Neuronal stem cell (in vitro differentiated cells): ENCODE results near the gene CLK3.
A peak's percentile ranks its signal among the peaks of the same experiment; 100 is the strongest.

Source experiments
- DNase-seq: peaks from one replicate; pipeline ENCODE4 v3.0.0-alpha.2; 2013; ENCODE audit warnings: low spot score
- H2AFZ ChIP-seq: one replicate; pipeline ENCODE4 v1.6.1; 2013; ENCODE audit warnings: mild to moderate bottlenecking, low read length, inconsistent platforms
- H2AK5ac ChIP-seq: 2 replicates; pipeline ENCODE4 v1.6.1; 2013; ENCODE audit warnings: low read depth, mild to moderate bottlenecking, inconsistent platforms, low read length, moderate library complexity, mixed read lengths
- H2BK120ac ChIP-seq: 2 replicates; pipeline ENCODE4 v1.6.1; 2013; ENCODE audit warnings: low read depth, mild to moderate bottlenecking, inconsistent platforms, low read length, moderate library complexity, mixed read lengths
- H2BK12ac ChIP-seq: one replicate; pipeline ENCODE4 v1.6.1; 2013; ENCODE audit warnings: low read length, inconsistent platforms
- H2BK15ac ChIP-seq: 2 replicates; pipeline ENCODE4 v1.6.1; 2013; ENCODE audit warnings: mild to moderate bottlenecking, low read length, inconsistent platforms, mixed read lengths
- H2BK5ac ChIP-seq: one replicate; pipeline ENCODE4 v1.6.1; 2013; ENCODE audit warnings: inconsistent platforms, mild to moderate bottlenecking, low read length, moderate library complexity
- H3K14ac ChIP-seq: one replicate; pipeline ENCODE4 v1.6.1; 2013; ENCODE audit warnings: low read length, inconsistent platforms
- H3K18ac ChIP-seq: 2 replicates; pipeline ENCODE4 v1.6.1; 2013; ENCODE audit warnings: low read length, inconsistent platforms
- H3K23ac ChIP-seq: 2 replicates; pipeline ENCODE4 v1.6.1; 2013; ENCODE audit warnings: low read depth, mild to moderate bottlenecking, mixed read lengths, low read length, inconsistent platforms; ENCODE audit not compliant: poor library complexity
- H3K27ac ChIP-seq: replicated peaks from 3 replicates; pipeline ENCODE4 v1.5.1; 2013; ENCODE audit warnings: low read length, inconsistent platforms
- H3K27me3 ChIP-seq, 3 experiments: 2 replicates each; pipeline ENCODE4 v1.6.1; 2013; ENCODE audit warnings: low read length in 3 of 3, mild to moderate bottlenecking in 2 of 3, inconsistent platforms in 1 of 3, low read depth in 1 of 3, mixed read lengths in 1 of 3, moderate library complexity in 1 of 3; ENCODE audit not compliant: control insufficient read depth in 3 of 3, insufficient read depth in 3 of 3
- H3K36me3 ChIP-seq, 2 donors: replicated peaks in 1 of 2; 2 replicates each; pipeline ENCODE4 v1.6.1; 2013; ENCODE audit warnings: low read length in 2 of 2; ENCODE audit not compliant: control insufficient read depth in 2 of 2, insufficient read depth in 2 of 2
- H3K4ac ChIP-seq: 2 replicates; pipeline ENCODE4 v1.6.1; 2013; ENCODE audit warnings: inconsistent platforms, mild to moderate bottlenecking, low read length, moderate library complexity
- H3K4me1 ChIP-seq, 2 donors: 1 replicate in 1 of 2; 2 replicates in 1 of 2; pipeline ENCODE4 v1.6.1; 2013; ENCODE audit warnings: low read length in 2 of 2, low read depth in 1 of 2; ENCODE audit not compliant: control insufficient read depth in 2 of 2, insufficient read depth in 1 of 2
- H3K4me2 ChIP-seq: one replicate; pipeline ENCODE4 v1.6.1; 2013; ENCODE audit warnings: mild to moderate bottlenecking, low read length, inconsistent platforms; ENCODE audit not compliant: insufficient read depth, poor library complexity, severe bottlenecking
- H3K4me3 ChIP-seq, 2 donors: 2 replicates each; pipeline ENCODE4 v1.5.1; 2013; ENCODE audit warnings: low read length in 2 of 2, mild to moderate bottlenecking in 2 of 2, inconsistent platforms in 1 of 2, moderate library complexity in 1 of 2
- H3K79me1 ChIP-seq: one replicate; pipeline ENCODE4 v1.6.1; 2013; ENCODE audit warnings: low read depth, mild to moderate bottlenecking, inconsistent platforms, low read length, moderate library complexity
- H3K9ac ChIP-seq: one replicate; pipeline ENCODE4 v1.6.1; 2013; ENCODE audit warnings: mild to moderate bottlenecking, low read depth, low read length, inconsistent platforms; ENCODE audit not compliant: poor library complexity
- H3K9me3 ChIP-seq, 2 donors: replicated peaks in 1 of 2; 2 replicates each; pipeline versions ENCODE3 to v1.6.1; 2013; ENCODE audit warnings: low read length in 2 of 2, mild to moderate bottlenecking in 2 of 2, inconsistent platforms in 1 of 2, low read depth in 1 of 2, mixed read lengths in 1 of 2, moderate library complexity in 1 of 2; ENCODE audit not compliant: control insufficient read depth in 2 of 2, insufficient read depth in 1 of 2
- H4K8ac ChIP-seq: one replicate; pipeline ENCODE4 v1.6.1; 2013; ENCODE audit warnings: low read depth, mild to moderate bottlenecking, inconsistent platforms, low read length, moderate library complexity
- H4K91ac ChIP-seq: one replicate; pipeline ENCODE4 v1.6.1; 2013; ENCODE audit warnings: low read length, low read depth, mild to moderate bottlenecking, inconsistent platforms; ENCODE audit not compliant: poor library complexity
- WGBS, 2 donors: extraction: QIAGEN DNeasy Blood & Tissue Kit; methylation state at CpG; one replicate each; pipeline ENCODE4 v1.1.7; 2013; ENCODE audit warnings: missing lambda C conversion rate in 2 of 2, mixed read lengths in 1 of 2; ENCODE audit not compliant: insufficient read length in 2 of 2, insufficient replicate concordance in 1 of 2; ENCODE audit errors: extremely low coverage in 2 of 2; 5-methylcytosine and 5-hydroxymethylcytosine counted together

The CLK3 gene

DNA sequence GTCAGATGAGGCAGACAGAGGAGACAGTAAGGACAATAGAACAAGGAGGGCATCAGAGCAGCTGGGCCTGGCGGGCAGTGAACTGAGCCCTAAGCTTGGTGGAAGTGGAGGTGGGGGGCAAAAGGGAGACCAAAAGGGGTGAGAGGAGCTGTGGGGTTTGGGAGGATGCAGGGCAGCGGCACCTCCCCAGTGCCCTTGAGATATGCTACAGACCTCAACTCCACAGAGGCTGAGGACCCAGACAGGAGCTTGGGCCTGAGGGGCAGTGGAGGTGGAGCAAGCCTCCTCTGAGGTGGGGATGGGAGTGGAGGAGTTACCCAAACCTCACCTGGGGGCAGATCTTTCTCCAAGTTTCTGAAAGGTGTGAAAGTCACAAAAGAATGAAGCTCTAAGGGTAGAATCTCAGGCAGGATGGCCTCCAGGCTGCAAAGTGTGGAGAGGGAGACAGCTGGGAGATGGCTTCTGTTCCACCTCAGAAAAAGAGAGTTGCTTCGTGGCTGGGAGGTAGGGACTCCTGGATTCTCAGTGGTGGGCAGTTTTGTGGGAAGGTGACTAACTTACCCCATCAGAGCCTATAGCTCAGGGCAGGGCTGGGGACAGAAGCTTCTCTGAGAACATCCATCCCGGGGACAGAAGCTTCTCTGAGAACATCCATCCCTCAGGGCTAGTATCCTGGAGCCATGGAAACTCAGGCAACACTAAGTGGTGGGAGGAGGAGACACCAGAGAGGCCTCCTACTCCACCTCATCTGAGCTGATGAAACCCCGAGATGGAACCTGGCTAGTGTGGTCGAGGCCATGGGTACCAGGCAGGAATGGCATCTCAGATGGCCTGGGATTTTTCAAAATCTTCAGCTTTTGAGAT, 2.3 kb upstream of the CLK3 start:
- Histone ChIP-seq H2AFZ (no peak overlapping the region), H3K9me3 (no peaks in the 10 kb centered on the region), H3K4ac (no peak overlapping the region), H3K14ac (no peak overlapping the region), H2BK5ac (no peak overlapping the region), H3K4me2 (no peak overlapping the region), H3K23ac (peak overlapping the region; percentile 19), H3K4me3 (no peak overlapping the region), H4K91ac (no peak overlapping the region), H2AK5ac (peak overlapping the region; percentile 93), H4K8ac (no peak overlapping the region), H3K27me3 (peaks cover 0 to 3% (median 0%) of the 10 kb centered on the region in 3 experiments), H3K36me3 (peaks cover 0 to 6% of the 10 kb centered on the region in 2 donors), H2BK15ac (no peak overlapping the region), H3K27ac (no peak overlapping the region), H2BK12ac (no peak overlapping the region), H3K79me1 (peaks cover 10% of the 10 kb centered on the region), H3K9ac (no peak overlapping the region), H3K4me1 (peaks cover 9 to 11% of the 10 kb centered on the region in 2 donors), H2BK120ac (no peak overlapping the region), H3K18ac (peak overlapping the region; percentile 8)
- no peak for DNase-seq
- WGBS, 2 donors, result no CpG with 5 or more reads among the region's 6 CpGs

DNA sequence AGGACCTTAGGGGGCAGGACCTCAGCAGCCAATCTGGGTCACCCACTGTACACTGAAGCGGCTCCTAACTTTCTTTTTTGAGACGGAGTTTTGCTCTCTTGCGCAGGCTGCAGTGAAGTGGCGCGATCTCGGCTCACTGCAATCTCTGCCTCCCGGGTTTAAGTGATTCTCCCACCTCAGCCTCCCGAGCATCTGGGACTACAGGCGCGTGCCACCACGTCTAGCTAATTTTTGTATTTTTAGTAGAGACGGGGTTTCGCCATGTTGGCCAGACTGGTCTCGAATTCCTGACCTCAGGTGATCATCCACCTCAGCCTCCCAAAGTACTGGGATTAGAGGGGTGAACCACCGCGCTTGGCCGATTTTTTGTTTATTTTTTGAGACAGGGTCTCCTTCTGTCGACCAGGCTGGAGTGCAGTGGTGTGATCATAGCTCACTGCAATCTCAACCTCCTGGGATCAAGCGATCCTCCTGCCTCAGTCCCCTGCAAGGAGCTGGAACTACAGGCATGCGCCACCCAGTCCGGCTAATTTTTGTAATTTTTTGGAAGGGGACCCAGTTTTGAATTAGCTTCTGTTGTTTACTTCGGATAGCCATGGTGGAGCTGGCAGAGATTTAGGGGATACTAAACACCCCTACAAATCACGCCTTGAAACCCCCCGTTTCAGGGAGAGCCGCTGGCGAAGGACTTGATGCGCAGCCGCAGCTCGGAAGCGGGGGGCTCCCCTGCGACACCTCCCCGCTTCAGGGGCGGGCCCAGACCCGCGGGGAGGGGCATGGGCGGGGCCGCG, 1.5 kb upstream of the CLK3 start:
- no peak overlapping the region for H2BK15ac ChIP-seq
- no peak overlapping the region for H2BK5ac ChIP-seq
- no peak overlapping the region for H2AK5ac ChIP-seq
- no peak overlapping the region for H3K4ac ChIP-seq
- no peak overlapping the region for H3K9ac ChIP-seq
- H3K4me1 ChIP-seq, result peaks cover 9 to 11% of the 10 kb centered on the region in 2 donors
- H2AFZ ChIP-seq, result peak overlapping the region; percentile 98
- no CpG with 5 or more reads among the region's 38 CpGs for WGBS, 2 donors
- peaks cover 10% of the 10 kb centered on the region for H3K79me1 ChIP-seq
- no peak overlapping the region for H3K27ac ChIP-seq
- H3K14ac ChIP-seq, result no peak overlapping the region
- no peak overlapping the region for H2BK120ac ChIP-seq
- no peak overlapping the region for H2BK12ac ChIP-seq
- H3K4me2 ChIP-seq, result peak overlapping the region; percentile 93
- H3K23ac ChIP-seq, result no peak overlapping the region
- peak; percentile 80 for DNase-seq
- H3K9me3 ChIP-seq, result no peaks in the 10 kb centered on the region
- peaks cover 0 to 3% (median 0%) of the 10 kb centered on the region in 3 experiments for H3K27me3 ChIP-seq
- H3K4me3 ChIP-seq, result peak overlapping the region; percentile 23 to 81
- no peak overlapping the region for H4K8ac ChIP-seq
- H3K18ac ChIP-seq, result no peak overlapping the region
- no peak overlapping the region for H4K91ac ChIP-seq
- peaks cover 1 to 14% of the 10 kb centered on the region in 2 donors for H3K36me3 ChIP-seq

DNA sequence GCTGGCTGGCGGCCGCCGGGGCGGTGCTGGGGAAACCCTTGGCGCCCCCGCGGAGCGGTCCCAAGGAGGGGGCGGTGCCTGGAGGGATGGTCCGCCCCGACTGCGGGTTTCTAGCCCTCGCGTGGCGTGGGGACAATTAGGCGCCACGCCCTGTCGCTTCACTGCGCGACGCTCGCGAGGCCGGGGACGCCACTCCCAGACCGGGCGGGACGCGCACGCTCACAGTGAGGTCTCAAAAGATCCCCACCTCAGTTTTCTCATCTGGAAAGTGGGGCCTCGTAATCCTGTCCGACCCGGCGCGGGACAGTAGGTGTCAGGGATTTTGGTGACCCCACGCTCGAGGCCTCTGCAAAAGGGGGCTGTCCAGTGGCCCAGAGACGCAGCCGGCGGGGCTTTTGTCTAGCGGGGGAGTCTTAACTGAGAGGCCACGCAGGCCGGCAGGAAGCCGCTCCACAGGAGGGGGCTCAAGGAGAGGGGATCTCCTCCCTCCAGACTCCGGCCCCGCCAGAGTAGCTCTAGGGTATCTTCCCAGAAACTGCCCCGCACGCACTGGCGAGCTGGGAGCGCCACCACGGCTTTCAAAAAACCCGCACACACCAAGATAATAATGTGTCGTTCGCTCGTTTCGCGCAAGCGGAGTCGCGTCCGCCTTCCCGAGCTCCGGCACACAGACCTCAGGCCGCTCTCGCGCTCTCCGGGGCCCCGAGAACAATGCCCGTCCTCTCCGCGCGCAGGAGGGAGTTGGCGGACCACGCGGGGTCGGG, 710 bp upstream of the CLK3 start:
- H4K91ac ChIP-seq, result no peak overlapping the region
- no peak for DNase-seq
- no CpG with 5 or more reads among the region's 76 CpGs for WGBS, 2 donors

More for the DNA sequence above, 710 bp upstream of the CLK3 start:
- Histone ChIP-seq H2AFZ (peak overlapping the region; percentile 98), H2BK15ac (peak overlapping the region; percentile 21), H2BK120ac (peak overlapping the region; percentile 39), H3K4me3 (peak overlapping the region; percentile 81 to 89), H2BK12ac (peak overlapping the region; percentile 50), H3K79me1 (peaks cover 13% of the 10 kb centered on the region), H3K18ac (peak overlapping the region; percentile 96), H3K4me2 (peak overlapping the region; percentile 93), H3K36me3 (peaks cover 9 to 21% of the 10 kb centered on the region in 2 donors), H3K23ac (peak overlapping the region; percentile 83), H2BK5ac (peak overlapping the region; percentile 85), H3K4ac (no peak overlapping the region), H3K9me3 (no peaks in the 10 kb centered on the region), H2AK5ac (peak overlapping the region; percentile 31), H4K8ac (no peak overlapping the region), H3K14ac (peak overlapping the region; percentile 65), H3K27ac (peak overlapping the region; percentile 90), H3K27me3 (peaks cover 0 to 3% (median 0%) of the 10 kb centered on the region in 3 experiments), H3K9ac (peak overlapping the region; percentile 87), H3K4me1 (peaks cover 9 to 11% of the 10 kb centered on the region in 2 donors)
